Left lobe of liver (tissue), 2 donors: ENCODE data around the gene COQ4. TPM values are rescaled to one million over a fixed set of nuclear protein-coding genes. Genes with fewer than 3 reads are reported as not detected.
"Not testable (repeated sequence)": the region's sequence is repeated elsewhere in the genome, so short reads cannot be mapped to it uniquely, and the experiment has no call there.

ENCODE experiments used
- ATAC-seq: fragments of 200-7000 bp; cut with Tn5 transposase; one replicate; pipeline ENCODE4 v1.9.1; 2020; ENCODE audit warnings: mild to moderate bottlenecking, moderate library complexity
- DNase-seq: peaks from one replicate; pipeline ENCODE4 v3.0.0-alpha.2; 2020; ENCODE audit warnings: low spot score
- total RNA-seq: library from RNA; stranded (reverse); gene quantifications from one replicate; pipeline ENCODE4 v1.2.1, GENCODE V29; 2021
- donor health status: DM: no; HTN: no; CAD: no; lungs with moderate emphysema.
- donor health status: DM: no; HTN: yes; CAD: no.

The COQ4 gene
- total RNA-seq, 1 donor from 2014 or later: 34.2 TPM

DNA sequence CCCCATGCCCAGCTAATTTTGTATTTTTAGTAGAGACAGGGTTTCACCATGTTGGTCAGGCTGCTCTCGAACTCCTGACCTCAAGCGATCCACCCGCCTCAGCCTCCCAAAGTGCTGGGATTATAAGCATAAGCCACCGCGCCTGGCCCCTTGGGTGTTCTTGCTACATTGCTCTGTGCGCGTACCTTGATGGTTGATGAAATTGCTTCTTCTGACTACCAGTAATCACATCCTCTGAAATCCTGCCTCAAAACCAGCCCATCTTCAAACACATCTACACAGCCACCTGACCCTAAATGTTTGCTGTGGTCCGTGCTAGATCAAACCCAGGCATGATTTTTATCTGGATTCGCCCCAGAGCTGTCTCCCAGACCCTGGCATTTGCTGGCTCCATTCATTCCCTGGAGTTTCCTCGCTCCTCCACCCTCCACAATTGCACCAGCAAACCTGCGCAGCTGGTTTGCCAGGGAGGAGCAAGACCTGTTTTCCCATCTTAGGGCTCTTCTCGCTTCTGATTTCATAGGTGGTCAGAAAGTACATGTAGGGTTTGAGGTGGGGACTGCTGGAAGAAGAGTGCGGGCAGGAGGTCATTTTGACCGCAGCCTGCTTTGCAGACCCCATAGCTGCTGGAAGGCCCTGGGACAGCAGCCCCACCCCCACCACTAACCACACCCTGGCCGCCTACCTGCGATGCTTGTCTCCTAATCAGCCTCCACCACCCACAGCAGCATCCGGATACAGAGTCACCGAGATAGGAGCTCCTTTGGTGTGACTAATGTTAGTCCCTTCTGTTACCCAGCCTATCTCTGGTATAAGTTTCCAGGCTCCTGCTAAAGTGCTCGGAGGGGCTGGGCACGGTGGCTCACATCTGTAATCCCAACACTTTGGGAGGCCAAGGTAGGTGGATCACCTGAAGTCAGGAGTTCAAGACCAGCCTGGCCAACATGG, 23.8 kb upstream of the COQ4 start:
- DNase-seq (no peak), ATAC-seq (no peak)

DNA sequence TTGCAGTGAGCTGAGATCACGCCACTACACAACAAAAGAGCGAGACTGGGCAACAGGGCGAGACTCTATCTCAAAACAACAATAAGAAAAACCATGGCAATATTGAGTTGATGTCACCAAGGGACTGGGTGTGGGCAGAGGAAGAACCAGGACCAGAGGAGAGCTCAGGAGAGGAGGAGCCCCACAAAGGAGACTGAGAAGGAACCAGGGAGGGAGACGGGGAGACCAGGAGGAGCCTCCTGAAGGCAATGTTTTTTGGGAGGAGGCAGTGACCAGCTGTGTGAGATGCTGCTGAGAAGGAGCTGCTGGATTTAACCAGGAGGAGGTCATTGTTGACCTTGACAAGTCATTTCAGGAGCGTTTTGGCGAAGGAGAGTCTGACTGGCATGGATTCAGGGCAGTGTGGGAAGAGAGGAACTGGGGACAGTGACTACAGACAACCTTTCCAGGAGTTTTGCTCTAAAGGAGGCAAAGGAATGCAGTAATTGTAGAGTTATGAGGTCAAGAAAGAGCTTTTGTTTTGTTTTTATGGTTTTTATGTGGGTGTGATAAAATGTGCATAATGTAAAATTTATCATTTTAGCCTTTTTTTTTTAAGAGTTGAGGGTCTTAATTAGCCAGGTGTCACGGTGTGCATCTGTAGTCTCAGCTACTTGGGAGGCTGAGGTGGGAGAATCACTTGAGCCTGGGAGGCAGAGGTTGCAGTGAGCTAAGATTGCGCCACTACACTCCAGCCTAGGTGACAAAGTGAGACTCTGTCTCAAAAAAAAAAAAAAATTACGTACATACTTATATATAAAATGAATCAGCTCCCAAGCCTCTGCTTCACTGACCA, 18.3 kb upstream of the COQ4 start:
- no peak for ATAC-seq

DNA sequence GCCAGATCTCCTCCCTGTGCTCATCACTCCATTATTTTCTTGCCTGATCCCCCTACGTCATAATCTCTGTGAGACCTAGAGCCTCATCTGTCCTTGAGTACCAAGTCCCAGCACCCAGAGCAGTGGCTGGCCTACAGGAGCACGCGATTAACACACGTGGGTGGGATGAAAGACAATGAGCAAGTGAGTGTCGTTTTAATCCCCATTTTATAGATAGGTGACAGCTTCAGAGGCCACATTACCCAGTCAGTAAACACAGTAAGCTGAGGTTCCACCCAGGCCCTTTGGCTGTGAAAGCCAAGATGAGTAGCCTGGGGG, 17.7 kb upstream of the COQ4 start:
- no peak for ATAC-seq

More for the DNA sequence above, 18.3 kb upstream of the COQ4 start:
- DNase-seq: no peak

DNA sequence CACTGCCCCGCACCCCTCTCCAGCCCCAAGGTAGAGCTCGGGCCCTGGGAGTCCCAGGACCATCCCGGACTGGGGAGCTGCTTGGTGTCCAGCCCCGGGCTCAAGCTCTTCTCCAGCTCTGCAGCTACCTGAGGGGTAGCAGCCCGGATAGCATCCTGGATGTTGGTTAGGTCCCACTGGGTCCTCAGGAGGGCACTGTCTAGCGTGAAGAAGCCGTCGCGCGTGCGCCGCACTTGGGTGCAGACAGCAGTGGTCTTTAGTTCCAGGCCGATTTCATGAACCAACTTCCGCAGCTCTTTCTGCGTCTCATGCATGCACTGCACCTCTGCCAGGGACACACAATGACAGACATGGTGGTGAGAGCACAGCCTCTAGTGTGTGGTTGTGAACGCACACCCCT, 13.1 kb upstream of the COQ4 start:
- ATAC-seq (no peak), DNase-seq (no peak)

More for the DNA sequence above, 17.7 kb upstream of the COQ4 start:
- no peak for DNase-seq

DNA sequence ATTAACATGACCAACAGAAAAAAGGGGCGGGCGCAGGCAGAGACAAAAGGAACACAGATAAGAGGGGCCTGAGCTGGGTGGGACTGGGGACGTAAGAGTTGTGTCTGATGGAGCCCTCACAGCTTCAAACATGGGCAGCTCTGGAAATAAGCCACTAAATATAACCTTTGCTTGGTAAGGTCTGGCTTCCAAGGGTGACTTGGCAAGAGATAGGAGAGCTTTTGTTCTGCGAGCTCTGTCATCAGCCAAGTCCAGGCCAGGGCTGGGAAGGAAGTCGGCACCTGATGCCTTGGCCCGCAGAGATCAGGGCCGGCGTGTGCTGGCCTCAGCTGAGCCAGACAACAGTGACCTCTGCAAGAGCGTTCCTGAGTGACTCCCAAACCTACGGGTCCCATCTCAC, 12.2 kb upstream of the COQ4 start:
- DNase-seq (peak; percentile 79), ATAC-seq (peak; percentile 94)

DNA sequence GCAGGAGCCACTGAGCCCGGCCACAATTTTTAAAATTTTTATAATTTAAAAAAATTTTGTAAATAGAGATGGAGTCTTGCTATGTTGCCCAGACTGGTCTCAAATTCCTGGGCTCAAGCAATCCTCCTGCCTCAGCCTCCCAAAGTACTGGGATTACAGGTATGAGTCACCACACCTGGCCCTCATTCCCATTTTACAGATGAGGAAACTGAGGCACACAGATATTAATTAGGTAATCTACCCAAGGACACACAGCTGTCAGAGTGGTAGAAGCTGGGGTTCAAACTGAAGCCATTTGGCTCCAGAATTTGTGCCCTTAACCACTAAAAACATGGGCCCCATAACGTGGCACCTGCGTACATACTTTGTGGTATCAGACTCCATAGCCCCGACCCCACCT, 7.9 kb upstream of the COQ4 start:
- DNase-seq (no peak), ATAC-seq (no peak)

DNA sequence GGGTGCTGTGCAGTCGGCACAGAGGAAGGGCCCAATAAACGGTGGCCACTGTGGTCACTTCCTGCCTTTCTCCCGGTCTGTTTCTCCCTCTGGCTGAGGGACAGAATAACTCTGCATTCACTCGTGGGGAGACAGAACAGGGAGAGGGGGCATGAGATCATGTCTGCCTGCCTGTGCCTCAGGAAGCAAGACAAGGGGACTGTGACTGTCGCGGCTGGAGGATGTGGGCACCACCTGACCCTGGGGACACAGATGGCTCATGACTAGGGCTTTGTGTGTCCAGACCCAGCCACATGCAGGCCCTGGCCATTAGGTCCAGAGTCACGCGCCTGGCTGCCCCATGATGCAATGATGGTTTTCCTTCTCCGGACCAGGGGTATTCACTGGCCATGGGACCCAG, 6.2 kb upstream of the COQ4 start:
- DNase-seq (no peak), ATAC-seq (no peak)

DNA sequence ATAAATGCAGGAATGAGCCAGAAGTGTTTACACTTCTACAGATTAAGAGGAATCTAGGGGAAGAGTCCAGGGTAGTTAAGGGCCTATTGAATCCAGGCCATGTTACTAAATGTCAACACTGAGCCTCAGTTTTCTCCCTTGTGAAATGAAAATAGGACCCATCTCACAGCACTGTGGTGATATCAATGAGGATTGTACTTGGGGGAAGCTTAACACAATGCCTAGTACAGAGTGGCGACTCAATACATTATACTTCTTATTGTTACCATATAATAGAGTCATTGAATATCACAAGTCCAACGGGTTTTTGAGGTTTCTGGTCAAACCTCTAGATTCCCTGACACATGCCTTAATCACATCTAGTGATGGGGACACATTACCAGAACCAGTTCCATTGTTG, 5.0 kb upstream of the COQ4 start:
- no peak for DNase-seq

DNA sequence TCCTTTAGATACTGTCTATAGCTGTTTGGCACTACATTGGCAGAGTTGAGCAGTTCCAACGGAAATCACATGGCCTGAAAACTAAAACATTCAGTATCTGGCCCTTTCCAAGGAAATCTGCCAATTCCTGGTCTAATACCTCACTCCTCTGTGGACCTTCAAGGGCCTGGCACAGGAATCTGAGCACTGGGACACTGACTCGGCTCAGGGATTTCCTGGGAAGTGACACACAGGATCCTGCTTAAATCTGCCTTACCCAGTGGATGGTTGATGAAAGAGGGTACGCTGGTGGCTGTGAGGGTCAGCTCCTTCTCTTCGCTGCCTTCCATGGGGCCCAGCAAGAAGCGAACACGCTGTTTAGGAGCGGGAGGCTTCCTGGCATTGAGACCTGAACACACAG, 1.3 kb upstream of the COQ4 start:
- ATAC-seq (no peak), DNase-seq (no peak)

More for the DNA sequence above, 5.0 kb upstream of the COQ4 start:
- no peak for ATAC-seq

DNA sequence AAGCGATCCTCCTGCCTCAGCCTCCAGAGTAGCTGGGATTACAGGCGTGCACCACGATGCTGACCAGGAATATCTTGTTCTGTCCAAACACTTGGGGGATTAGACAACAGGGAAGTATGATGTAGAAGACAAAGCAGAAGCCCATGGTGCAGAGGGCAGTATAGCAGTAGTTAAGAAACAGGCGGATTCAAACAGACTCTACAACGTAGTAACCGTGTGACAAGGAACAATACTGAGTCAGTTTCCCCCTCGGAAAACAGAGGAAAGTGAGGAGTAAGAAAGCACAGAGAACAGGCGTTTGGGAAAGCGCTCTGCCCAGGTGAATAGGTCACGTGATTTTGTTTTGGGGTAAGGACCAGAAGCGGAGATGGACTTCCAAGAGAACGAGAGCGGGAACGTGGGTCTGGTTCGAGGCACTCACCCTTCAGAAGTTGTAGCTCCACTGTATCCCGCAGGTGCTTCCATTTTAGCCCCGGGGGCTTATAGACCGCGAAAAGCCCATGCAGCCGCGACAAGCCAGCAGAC, 698 bp upstream of the COQ4 start:
- DNase-seq (no peak), ATAC-seq (peak; percentile 21)

DNA sequence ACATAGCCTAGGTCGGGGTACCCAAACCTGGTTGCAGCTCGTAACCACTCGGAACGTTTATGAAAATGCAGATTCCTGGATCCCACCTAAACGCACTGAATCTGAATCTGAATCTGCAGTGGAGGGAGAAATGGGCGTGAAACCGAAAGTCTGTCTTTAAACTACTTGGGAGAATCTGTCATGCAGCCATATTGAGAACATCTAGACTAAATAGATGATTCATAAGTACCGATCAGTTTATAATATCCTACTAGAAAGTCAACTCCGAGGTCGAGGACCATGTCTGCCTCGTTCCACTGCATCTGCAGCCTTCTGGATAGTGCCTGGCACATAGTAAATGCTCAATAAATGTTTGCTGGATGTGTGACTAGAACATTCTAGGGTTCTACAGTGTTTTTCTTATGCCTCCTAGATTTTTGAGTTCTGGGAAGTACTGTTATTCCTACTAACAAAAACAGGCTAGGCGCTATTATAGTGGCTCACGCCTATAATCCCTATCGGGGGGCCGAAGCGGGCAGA, 632 bp downstream of the COQ4 start:
- no peak for DNase-seq

DNA sequence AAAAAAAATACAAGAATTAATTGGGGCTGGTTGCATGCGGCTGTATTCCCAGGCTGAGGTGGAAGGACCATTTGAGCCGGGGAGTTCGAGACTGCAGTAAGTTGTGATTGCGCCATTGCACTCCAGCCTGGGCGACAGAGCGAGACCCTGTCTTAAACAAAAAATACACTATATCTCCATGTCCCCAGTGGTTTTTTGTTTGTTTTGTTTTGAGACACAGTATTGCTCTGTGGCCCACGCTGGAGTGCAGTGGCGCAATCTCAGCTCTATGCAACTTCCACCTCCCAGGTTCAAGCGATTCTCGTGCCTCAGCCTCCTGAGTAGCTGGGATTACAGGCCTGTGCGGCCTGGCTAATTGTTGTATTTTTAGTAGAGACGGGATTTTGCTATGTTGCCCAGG, 1.2 kb downstream of the COQ4 start:
- DNase-seq (no peak), ATAC-seq (no peak)

More for the DNA sequence above, 632 bp downstream of the COQ4 start:
- ATAC-seq: no peak

DNA sequence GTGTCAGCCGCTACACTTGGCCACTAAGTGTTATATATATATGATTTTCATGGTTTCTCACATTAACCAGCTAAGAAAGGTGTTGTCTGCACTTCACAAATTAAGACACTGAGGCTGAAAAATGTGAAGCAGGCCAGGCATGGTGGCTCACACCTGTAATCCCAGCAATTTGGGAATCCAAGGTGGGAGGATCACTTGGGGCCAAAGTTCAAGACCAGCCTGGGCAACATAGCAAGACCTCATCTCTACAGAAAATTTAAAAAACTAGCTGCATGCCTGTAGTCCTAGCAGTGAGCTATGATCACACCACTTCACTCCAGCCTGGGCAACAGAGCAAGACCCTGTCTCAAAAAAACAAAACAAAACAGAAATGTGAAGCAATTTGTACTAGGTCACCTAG, 1.8 kb downstream of the COQ4 start:
- DNase-seq (no peak), ATAC-seq (no peak)

DNA sequence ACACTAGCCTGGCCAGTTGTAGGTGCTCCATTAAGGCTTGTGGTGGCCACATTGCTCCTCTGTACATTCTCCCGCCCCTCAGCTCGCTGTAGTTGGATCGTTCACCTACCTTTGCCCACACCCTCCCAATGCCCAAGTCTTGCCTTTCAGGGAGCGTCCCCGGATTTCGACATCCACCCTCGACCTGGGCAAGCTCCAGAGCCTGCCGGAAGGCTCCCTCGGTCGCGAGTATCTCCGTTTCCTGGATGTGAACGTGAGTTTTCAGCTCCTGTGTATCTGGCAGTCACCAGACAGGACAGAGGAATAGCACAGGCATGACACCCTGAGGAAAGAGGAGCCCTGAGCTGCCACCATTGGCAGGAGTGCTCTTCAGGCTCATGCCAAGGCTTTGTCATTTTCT, 3.0 kb downstream of the COQ4 start:
- peak; percentile 64 for DNase-seq
- peak; percentile 37 for ATAC-seq

DNA sequence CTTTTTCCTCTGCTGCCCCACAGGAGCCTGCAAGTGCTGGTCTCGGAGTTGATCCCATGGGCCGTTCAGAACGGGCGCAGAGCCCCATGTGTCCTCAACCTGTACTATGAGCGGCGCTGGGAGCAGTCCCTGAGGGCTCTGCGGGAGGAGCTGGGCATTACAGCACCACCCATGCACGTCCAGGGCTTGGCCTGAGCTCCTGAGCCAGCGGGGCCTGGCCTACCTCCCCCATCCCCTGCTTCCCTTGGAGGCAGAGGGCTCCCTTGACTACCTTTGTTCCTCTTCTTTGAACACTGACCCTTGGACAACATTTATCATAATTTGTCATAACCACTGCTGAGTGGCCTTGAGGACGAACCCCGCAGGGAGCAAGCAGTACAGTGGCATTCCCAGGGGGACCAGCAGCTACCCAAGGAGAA, 10.8 kb downstream of the COQ4 start:
- DNase-seq (no peak), ATAC-seq (no peak)

DNA sequence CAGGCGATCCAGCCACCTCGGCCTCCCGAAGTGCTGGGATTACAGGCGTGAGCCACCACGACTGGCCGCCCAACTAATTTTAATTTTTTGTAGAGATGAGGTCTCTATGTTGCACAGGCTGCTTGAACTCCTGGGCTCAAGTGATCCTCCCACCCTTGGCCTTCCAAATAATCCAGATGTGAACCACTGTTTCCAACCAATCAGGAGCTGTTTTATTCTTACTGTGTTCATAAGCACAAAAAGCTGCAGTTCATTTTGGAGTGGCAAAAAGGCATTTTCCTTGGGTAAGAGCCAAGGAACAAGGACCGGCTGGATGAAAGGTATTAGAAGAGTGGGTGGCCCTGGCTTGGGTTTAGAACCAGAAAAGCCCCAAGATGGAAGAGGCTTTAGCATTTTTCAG, 12.5 kb downstream of the COQ4 start:
- no peak for DNase-seq
- no peak for ATAC-seq

DNA sequence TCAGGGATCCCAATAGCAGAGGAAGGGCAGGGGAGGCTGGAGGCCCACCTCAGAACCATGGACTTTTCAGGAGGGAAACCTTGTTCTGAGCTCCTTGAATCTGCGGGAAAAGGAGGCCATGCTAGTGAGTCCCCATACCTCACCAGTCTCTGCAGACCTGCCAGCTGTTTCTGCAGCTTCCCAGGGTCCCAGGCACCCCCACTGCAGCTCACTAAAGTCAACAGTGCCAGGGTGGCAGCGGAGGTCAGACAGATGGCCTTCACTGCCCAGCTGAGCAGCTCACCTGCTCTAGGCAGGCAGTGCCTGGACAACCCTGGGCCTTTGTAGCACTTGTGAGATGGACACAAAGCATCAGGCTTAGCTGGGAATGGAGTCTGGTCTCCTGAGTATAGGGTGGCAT, 13.3 kb downstream of the COQ4 start:
- ATAC-seq (no peak), DNase-seq (no peak)

DNA sequence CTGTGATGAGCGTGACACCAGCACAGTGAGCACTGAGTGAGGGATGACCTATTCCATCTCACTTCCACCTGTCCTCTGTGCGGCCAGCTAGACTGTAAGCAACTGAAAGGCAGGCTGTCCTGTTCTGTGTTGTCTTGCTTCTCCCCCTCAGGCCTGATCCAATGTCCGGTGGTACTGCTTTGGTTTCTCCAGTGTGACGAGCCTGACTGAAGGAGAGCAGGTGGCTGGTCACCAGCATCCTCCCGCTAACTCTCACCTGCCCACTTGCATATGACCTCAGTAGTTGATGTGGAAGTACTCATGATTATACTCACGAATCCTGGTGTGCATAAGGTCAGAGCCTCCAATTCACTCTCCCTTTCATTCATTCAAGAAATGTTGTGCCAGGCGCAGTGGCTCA, 15.3 kb downstream of the COQ4 start:
- ATAC-seq (no peak), DNase-seq (no peak)

DNA sequence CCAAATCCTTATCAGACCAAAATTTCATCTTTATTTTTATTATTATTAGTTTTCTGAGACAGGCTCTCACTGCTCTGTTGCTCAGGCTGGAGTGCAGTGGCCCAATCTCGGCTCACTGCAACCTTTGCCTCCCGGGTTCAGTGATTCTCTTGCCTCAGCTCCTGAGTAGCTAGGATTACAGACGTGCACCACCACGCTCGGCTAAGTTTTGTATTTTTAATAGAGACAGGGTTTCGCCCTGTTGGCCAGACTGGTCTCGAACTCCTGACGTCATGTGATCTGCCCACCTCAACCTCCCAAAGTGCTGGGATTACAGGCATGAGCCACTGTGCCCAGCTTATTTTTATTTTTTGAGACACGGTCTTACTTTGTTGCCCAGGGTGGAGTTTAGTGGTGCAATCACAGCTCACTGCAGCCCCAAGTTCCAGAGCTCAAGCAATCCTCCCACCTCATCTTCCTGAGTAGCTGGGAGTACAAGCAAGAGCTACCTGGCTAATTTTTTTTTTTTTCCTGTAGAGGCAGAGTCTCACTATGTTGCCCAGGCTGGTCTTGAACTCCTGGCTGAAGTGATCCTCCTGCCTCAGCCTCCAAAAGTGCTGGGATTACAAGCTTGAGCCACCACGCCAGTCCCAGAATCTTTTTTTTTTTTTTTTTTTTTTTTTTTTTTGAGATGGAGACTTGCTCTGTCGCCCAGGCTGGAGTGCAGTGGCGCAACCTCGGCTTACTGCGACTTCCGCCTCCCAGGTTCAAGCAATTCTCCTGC, 16.4 kb downstream of the COQ4 start:
- not testable (repeated sequence) for ATAC-seq, DNase-seq

DNA sequence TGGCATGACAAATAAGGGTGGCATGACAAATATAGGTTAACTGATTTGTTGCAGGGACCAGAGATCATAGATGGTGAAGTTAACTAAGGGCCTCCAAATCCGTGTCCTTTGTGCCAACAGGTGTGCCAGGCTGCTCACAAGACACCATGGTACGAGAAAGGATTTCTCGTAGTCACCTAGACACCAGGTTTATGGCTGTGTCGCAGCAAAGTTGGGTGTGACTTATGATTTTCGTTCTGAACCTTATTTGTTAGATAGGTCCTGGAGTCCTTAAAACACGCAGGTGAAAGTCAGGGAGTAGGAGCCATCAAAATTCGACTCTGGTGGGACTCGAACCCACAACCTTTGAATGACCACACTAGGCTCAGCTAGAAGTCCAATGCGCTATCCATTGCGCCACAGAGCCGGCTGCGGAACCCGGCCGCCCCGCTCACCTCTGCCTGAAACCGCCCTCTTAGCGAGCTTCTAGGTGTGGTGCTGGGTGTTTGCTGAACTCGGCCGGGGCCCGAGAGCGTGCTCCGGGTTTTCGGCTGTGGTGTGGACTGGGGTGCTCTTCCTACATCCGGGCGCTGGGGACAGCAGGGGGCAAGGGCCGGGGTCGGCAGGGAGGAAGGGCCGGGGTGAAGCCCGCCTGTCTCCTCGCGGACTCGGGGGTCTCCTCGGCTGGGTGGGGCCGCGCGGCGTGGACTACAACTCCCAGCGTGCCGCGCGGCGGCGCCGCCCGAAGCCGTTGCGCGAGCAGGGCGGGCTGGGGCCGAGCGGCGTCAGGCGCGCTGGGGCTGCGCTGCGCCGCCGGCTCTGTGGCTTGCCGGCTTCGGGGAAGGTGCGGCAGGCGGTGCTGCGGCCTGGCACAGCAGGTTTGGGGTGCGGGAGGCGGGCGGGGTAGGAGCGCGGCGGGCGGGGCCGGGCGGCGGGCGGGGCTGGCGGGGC, 17.4 kb downstream of the COQ4 start, which contains the start of gene SLC27A4:
Gene SLC27A4 (plus strand): TSS at position 767 of the 930 bp plus-strand sequence. CDS start 2,606 bp downstream, outside the sequence.
- ATAC-seq (peak; percentile 90), DNase-seq (peak; percentile 88)
